Gastroesophageal sphincter (tissue), 4 donors: ENCODE results near the gene PLEKHG3. TPM values are rescaled to one million over a fixed set of nuclear protein-coding genes. Genes with fewer than 3 reads are reported as not detected.

ENCODE experiments used
- ATAC-seq: fragments of 150-250 bp; one replicate; pipeline ENCODE4 v1.9.1; 2016; ENCODE audit warnings: mild to moderate bottlenecking, moderate library complexity
- H3K27ac ChIP-seq, 4 donors: fragments of 200-600 bp; sonication (generic) in 3 of 4; 1 replicate in 3 of 4; 2 replicates in 1 of 4; pipeline ENCODE4 v1.5.1; 2016 to 2019
- H3K27me3 ChIP-seq: fragments of 200-600 bp; sonication (generic); one replicate; pipeline ENCODE4 v1.5.1; 2019
- H3K36me3 ChIP-seq, 2 donors: fragments of 200-600 bp; sonication (generic); one replicate each; pipeline ENCODE4 v1.5.1; 2019; ENCODE audit warnings: control low read depth in 1 of 2
- H3K4me1 ChIP-seq, 3 donors: fragments of 200-600 bp; sonication (generic); 1 replicate in 2 of 3; 2 replicates in 1 of 3; pipeline ENCODE4 v1.5.1; 2016 to 2019; ENCODE audit warnings: control low read depth in 2 of 3
- H3K4me3 ChIP-seq, 2 donors: fragments of 200-600 bp; sonication (generic); one replicate each; pipeline ENCODE4 v1.5.1; 2019; ENCODE audit warnings: mild to moderate bottlenecking in 1 of 2, moderate library complexity in 1 of 2
- H3K9me3 ChIP-seq, 3 donors: fragments of 200-600 bp; sonication (generic); one replicate each; pipeline ENCODE4 v1.5.1; 2017 to 2019; ENCODE audit warnings: control low read depth in 2 of 3
- CTCF ChIP-seq, 4 experiments: fragments of 200-600 bp in 2 of 4; fragments of 450-650 bp in 2 of 4; sonication (generic) in 1 of 4; IDR thresholded peaks; one replicate each; pipeline ENCODE4 v1.5.1; 2017 to 2019; ENCODE audit warnings: antibody characterized with exemption in 4 of 4, mild to moderate bottlenecking in 2 of 4, moderate library complexity in 2 of 4
- EP300 ChIP-seq: sonication (generic); formaldehyde crosslinking; IDR thresholded peaks from one replicate; pipeline ENCODE4 v1.6.1; 2017; ENCODE audit warnings: antibody characterized with exemption, mild to moderate bottlenecking
- POLR2A ChIP-seq, 2 donors: fragments of 450-650 bp; IDR thresholded peaks; one replicate each; pipeline ENCODE4 v1.6.1; 2017; ENCODE audit warnings: antibody characterized with exemption in 2 of 2, mild to moderate bottlenecking in 2 of 2, moderate library complexity in 1 of 2
- POLR2AphosphoS5 ChIP-seq: sonication (generic); formaldehyde crosslinking; IDR thresholded peaks from one replicate; pipeline ENCODE4 v1.6.1; 2017; ENCODE audit warnings: antibody characterized with exemption
- WGBS, 2 donors: methylation state at CpG; one replicate each; pipeline ENCODE4 v1.1.5; 2018; ENCODE audit warnings: low coverage in 1 of 2; 5-methylcytosine and 5-hydroxymethylcytosine counted together
- total RNA-seq, 4 donors: library from RNA; depleted of rRNA; stranded (reverse); fragments of >200 nt; gene quantifications; one replicate each; pipeline ENCODE4 v1.1.0, GENCODE V29; 2016

PLEKHG3 gene
- total RNA-seq, 4 donors from 2014 or later, result 44.2 to 79.4 (median 57.7) TPM

GRCh38 chr14:64734990-64735389, 30.8 kb downstream of the PLEKHG3 start:
- peaks cover 0 to 83% of the 10 kb centered on the region in 2 donors for H3K36me3 ChIP-seq
- H3K9me3 ChIP-seq, result no peaks in the 10 kb centered on the region
- TF ChIP-seq CTCF (IDR thresholded peaks at IDR 0.05), result no peak
- no peak for TF ChIP-seq POLR2A (IDR thresholded peaks at IDR 0.05)
- no peak for TF ChIP-seq POLR2AphosphoS5
- TF ChIP-seq EP300, result no peak
- 19 to 75% methylated on average over 1 to 3 of the region's 6 CpGs for WGBS, 2 donors
- H3K4me3 ChIP-seq, result no peak overlapping the region
- peaks cover 0 to 16% (median 0%) of the 10 kb centered on the region in 3 donors for H3K4me1 ChIP-seq
- H3K27me3 ChIP-seq, result no peaks in the 10 kb centered on the region
- no peak for ATAC-seq
- no peak overlapping the region for H3K27ac ChIP-seq

GRCh38 chr14:64736271-64737169, 32.3 kb downstream of the PLEKHG3 start:
- H3K27me3 ChIP-seq, result no peaks in the 10 kb centered on the region
- no peak overlapping the region for H3K4me3 ChIP-seq
- no peaks in the 10 kb centered on the region for H3K9me3 ChIP-seq
- WGBS, 2 donors, result 60% methylated on average over 1 of the region's 28 CpGs; no CpG with 5 or more reads in 1 of the 2 donors
- no peak overlapping the region for H3K27ac ChIP-seq
- peaks cover 0 to 13% (median 0%) of the 10 kb centered on the region in 3 donors for H3K4me1 ChIP-seq
- TF ChIP-seq EP300 (no peak), POLR2A (IDR thresholded peaks at IDR 0.05) (no peak), POLR2AphosphoS5 (no peak), CTCF (IDR thresholded peaks at IDR 0.05) (no peak)
- ATAC-seq, result no peak
- peaks cover 0 to 83% of the 10 kb centered on the region in 2 donors for H3K36me3 ChIP-seq

GRCh38 chr14:64737391-64738280, 33.4 kb downstream of the PLEKHG3 start:
- no peak overlapping the region for H3K27ac ChIP-seq
- peaks cover 0 to 83% of the 10 kb centered on the region in 2 donors for H3K36me3 ChIP-seq
- 82 to 92% methylated on average over 11 of the region's 17 CpGs for WGBS, 2 donors
- peaks cover 0 to 13% (median 0%) of the 10 kb centered on the region in 3 donors for H3K4me1 ChIP-seq
- ATAC-seq, result no peak
- H3K9me3 ChIP-seq, result no peaks in the 10 kb centered on the region
- no peaks in the 10 kb centered on the region for H3K27me3 ChIP-seq
- no peak overlapping the region for H3K4me3 ChIP-seq
- TF ChIP-seq POLR2AphosphoS5 (no peak), CTCF (IDR thresholded peaks at IDR 0.05) (no peak), EP300 (no peak), POLR2A (IDR thresholded peaks at IDR 0.05) (no peak)

GRCh38 chr14:64738281-64738804, 34.1 kb downstream of the PLEKHG3 start:
- 71% methylated on average over 3 of the region's 9 CpGs; no CpG with 5 or more reads in 1 of the 2 donors for WGBS, 2 donors

More at GRCh38 chr14:64738281-64738804, 34.1 kb downstream of the PLEKHG3 start:
- H3K4me3 ChIP-seq, result no peak overlapping the region
- peaks cover 0 to 13% (median 0%) of the 10 kb centered on the region in 3 donors for H3K4me1 ChIP-seq
- TF ChIP-seq POLR2AphosphoS5 (no peak), POLR2A (IDR thresholded peaks at IDR 0.05) (no peak), CTCF (IDR thresholded peaks at IDR 0.05) (no peak), EP300 (no peak)
- no peak overlapping the region for H3K27ac ChIP-seq
- H3K36me3 ChIP-seq, result peaks cover 0 to 83% of the 10 kb centered on the region in 2 donors
- no peaks in the 10 kb centered on the region for H3K27me3 ChIP-seq
- ATAC-seq, result peak; percentile 6
- H3K9me3 ChIP-seq, result no peaks in the 10 kb centered on the region
